HG03064 (cell line): Measurements from ENCODE around the gene RTL1.

Experiments
- ATAC-seq: cut with Tn5 transposase; IDR thresholded peaks from one replicate; pipeline ENCODE4 v1.9.1; 2021; ENCODE audit warnings: low read depth; ENCODE audit not compliant: unreplicated experiment

RTL1 gene

DNA sequence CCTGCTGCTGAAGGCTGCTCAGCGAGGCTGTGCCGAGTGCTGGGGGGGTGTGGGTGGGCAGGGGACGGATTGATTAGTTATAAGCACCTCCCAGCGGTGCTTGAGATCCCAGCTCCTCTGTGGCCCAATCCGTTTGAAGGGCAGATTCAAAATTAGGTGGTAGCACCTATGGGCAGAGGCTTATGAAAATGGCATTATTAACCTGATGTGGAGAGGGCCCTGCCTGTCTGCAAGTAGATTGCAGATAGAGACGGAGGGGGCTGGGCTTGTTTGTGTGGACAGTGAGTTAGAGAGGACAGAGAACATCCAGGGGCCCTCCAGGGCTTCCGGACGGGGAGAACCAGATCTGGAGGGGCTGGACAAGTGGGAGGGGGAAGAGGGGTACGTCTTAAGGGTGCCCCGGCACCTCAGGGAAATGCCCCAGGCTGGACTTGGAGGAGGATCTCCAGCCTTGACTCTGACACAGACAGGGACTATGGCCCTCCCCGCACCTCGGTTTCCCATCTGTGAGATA is at the start of gene RTL1:
TSS of gene RTL1 (minus strand) at position 51 of the 514 bp plus-strand sequence. CDS start 18,934 bp downstream, outside the sequence.
- ATAC-seq: no peak

DNA sequence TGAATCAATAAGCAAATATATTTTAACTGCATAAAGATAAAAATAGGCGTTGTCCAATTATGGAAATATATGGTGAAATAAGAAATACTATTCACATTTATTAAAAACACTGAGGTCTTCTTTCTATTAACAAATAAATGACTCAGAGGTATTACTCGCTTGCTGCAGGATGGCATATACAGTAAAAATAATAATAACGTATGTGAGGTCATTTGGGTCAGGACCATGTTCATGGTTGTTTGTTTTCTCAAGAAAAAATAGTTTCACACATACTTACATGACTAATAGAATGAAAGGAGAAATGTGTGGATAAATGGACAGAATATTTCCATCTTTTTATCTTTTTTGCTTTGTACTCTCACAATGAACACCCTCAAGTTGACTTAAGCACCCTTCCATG is 46.5 kb upstream of the RTL1 start:
- no peak for ATAC-seq

DNA sequence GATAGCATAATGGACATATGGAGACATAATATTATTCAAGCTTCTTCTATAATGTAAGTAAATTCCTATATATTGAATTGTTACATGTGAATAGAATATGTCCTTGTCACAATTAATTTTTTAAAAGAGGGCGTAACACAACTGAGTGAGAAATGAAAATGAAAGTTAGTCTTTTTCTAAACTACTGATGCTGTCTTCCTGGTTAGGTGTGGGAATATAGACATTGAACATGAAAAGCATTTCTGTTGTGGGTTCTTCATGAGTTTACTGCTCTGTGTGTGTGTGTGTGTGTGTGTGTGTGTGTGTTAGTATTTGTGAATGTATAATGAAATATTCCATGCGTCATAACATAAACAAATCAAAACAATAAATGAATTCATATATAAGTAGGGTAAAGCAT is 40.5 kb upstream of the RTL1 start:
- ATAC-seq: no peak

DNA sequence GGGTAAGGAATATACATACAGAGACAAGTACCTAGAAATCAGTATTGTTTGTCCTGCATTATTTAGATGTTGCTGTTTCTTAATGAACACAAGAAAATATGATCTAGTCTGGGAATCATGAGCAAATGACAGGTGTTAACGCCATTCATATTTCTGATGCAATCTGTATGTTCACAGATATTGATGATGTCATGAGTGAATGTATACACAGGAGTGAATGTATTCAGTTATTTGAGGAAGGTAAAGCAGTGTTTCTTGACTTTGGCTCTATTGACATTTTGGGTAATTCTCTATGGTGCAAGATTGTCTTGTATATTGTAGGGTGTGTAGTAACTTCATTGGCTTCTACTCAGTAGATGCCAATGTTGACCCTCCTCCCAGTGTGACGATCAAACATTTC is 26.7 kb upstream of the RTL1 start:
- no peak for ATAC-seq

DNA sequence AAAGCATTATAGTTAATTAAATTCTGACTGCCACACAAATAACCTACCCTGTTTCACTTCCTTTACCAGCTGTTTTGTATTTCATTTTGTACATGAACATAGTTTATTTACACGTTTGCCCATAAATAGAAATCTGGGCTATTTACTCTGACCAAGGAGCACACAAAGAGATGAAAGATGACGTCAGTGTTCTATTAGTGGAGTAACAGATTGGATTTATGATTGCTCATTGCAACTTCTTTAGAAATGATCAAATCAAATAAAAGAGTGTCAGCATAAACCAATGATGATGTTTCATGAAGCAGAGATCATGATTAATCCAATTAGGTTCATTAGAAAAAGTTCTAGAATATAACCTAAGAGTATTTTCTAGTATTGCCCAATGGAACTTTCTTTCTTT is 12.0 kb upstream of the RTL1 start:
- no peak for ATAC-seq

DNA sequence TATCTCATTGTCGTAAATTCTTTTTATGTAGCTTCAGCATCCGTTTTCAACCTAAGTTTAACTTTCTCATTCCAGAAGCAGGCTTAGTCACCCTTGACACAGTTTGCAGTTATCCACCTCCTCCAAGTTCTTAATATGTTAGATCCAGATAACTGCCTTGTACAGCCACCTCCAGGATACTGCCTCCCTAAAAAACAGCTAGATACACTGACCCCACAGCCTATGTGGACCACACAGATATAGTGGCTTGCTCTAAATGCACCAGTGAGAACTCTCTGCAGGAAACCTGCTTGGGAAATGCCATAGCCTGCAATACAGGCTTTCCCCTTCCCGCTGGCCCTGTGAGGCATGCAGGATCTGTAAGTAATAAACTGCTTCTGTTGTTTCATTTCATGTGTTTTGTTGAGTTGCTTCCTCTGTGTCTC is 11.1 kb upstream of the RTL1 start:
- ATAC-seq: no peak

- no peak for ATAC-seq
Observed at GRCh38 chr14:100911665-100912316, 8.3 kb upstream of the RTL1 start.

- ATAC-seq: no peak
Observed at GRCh38 chr14:100910888-100911664, 7.6 kb upstream of the RTL1 start.

DNA sequence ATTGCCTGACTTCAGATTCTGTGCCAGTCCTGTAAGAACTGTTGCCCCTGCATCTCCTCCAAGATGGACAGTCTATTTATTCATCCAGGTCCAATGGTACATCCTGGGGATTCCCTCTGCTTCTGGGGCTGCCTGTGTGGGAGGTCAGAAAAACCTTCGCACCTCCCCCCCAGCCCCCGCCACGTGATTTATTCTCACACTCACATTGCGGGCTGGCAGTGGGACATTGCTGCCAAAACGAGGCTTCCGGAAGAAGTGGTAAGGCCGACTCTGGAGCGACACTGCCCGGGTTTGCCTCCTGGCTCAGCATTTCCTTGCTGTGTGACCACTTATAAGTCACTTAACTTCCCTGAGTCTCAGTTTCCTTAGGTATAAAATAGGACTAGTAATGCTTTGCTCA is 5.9 kb upstream of the RTL1 start:
- ATAC-seq: no peak

DNA sequence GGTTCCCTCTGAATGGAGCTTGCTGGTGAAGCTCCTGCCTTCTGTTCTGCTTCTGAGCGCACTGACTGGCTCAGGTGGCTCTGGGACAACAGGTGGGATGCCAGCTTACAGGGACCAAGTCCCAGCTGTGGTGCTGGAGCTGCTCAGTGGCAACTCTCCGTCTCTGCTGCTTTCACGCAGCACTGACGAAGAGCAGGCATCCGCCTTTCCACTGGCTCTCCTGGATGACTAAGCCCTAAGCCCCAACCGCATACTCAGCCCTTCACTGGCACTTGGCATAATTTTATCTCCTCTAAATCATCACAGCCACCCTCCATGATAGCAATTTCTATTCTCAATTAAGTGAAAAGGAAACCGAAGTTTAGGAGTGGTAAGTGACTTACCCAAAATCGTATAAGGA is 3.7 kb upstream of the RTL1 start:
- no peak for ATAC-seq

DNA sequence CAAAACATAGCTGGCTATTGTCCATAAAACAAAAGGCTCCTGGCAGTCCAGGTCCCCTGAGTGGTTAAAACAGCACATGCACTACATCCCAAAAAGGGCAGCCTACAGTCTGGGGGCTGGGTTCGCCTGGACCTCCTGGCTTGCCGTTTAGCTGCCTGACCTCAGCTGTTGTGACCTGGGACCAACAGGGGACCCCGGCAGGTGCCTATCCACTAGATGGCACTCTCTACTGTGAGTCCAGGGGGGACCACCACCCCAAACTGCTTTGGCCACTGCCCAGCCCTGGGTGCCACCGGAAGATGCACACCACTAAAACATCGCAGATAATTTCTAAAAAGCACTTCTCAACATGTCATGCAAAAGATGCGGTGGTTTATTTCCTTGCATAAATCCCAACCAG is 2.9 kb upstream of the RTL1 start:
- no peak for ATAC-seq

DNA sequence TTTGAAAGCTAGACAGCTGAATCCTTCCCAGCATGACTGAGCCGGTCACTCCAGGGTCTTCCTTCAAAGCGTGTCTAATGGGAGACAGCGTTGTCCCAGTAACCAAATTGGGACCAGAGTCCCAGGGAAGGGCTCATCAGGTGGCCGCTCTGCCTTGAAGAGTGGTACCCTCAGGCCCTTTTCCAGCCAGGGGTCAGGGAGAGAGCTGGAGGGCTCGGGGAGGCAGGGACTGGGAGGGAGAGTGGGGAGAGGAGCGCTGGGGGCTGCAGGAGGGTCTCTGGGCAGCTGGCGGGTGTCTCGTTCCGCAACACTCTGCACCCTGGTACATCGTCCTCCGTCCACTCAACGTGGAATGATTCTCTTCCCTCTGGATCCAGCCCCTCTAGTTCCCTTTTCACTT is 1.6 kb upstream of the RTL1 start:
- no peak for ATAC-seq

GRCh38 chr14:100904307-100905087 is 975 bp upstream of the RTL1 start:
- ATAC-seq: no peak

GRCh38 chr14:100903134-100903468 is 421 bp downstream of the RTL1 start:
- no peak for ATAC-seq

- no peak for ATAC-seq
Observed at GRCh38 chr14:100902295-100903133, 1.0 kb downstream of the RTL1 start.

GRCh38 chr14:100901391-100902183 is 1.9 kb downstream of the RTL1 start:
- ATAC-seq: no peak

DNA sequence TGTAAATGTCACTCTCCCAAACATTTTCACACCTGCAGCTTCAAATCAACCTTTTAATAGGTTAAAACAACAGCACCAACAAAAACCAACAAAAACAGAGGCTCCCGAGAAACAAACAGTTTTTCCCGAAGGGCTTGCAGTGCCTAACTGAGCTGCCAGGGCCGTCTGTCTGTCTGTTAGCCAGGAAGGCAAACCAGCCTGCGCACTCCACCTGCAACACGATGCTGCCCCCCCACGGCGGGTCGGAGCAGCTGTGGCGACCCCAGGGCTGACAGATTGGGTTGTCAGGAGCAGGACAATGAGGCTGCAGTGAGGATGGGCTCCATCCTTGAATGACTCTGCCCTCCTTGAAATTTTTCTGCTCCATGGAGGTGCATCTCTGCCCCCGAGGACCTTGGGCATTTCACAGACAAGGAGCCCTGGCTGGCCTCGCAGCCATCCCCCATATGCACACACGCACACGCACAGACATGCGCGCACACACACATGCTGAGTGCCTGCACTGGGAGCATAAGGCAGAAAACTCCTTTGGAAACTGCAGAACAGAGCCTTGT is 2.6 kb downstream of the RTL1 start:
- ATAC-seq: no peak

DNA sequence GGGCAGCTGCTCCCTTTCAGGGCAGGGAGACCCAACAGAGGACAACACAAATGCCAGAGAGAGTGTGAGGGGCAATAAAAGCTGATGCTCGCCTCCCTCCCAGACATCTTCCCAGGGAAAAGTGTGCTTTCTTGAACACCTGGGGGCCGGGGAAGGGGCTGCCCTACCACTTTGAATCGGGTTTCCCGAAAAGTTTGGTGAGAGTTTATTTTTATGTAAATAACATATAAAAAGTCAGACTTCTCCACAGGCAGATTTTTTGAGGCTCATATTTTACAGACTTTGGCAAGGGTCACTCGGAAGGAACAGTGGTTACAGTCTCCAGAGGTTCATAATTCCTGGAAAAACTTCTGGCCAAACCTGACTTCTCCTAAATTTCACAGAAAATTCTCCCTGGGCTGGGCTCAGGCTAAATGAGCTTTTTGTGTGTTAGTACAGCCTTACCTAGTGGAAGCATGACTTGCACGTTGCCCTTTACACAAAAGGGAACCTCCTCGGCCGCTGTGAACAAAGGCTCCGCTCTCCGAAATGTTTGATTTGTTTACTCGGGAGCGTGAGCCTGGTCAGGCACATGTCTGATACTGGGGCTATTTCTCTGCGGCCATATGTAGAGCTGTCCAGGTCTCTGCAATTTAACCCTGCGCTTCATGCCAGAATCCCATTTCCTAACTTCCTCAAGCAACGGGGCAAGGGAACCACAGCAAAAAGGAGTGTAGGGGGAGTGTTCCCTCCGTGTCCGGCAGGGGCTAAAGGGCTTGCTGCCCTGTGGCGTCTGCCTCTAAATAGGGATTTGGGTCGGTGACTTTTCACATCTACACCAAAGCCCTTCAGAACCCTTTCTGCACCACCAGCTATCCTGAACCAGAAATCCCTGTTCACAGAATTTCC is 3.4 kb downstream of the RTL1 start:
- no peak for ATAC-seq
